Nephron (organoid): Measurements from ENCODE around the gene ARHGEF28.

Source experiments
- H3K27ac Mint-ChIP-seq, 3 experiments: 2 replicates each; pipeline ENCODE4 v1.8.0; 2020; ENCODE audit warnings: mixed read lengths in 3 of 3, mild to moderate bottlenecking in 2 of 3, moderate library complexity in 1 of 3
- H3K27me3 Mint-ChIP-seq: 2 replicates; pipeline ENCODE4 v1.8.0; 2021; ENCODE audit warnings: low read depth, mild to moderate bottlenecking, moderate library complexity, mixed read lengths
- H3K36me3 Mint-ChIP-seq: 2 replicates; pipeline ENCODE4 v1.8.0; 2020; ENCODE audit warnings: low read depth, mixed read lengths
- H3K4me1 Mint-ChIP-seq: 2 replicates; pipeline ENCODE4 v1.8.0; 2020; ENCODE audit warnings: mixed read lengths
- H3K4me3 Mint-ChIP-seq, 3 experiments: 2 replicates each; pipeline ENCODE4 v1.8.0; 2020; ENCODE audit warnings: mild to moderate bottlenecking in 3 of 3, mixed read lengths in 3 of 3, moderate library complexity in 2 of 3
- H3K9me3 Mint-ChIP-seq: 2 replicates; pipeline ENCODE4 v1.8.0; 2020; ENCODE audit warnings: mixed read lengths
- CTCF ChIP-seq, 3 experiments: fragments of 200-600 bp; sonication (generic); IDR thresholded peaks; one replicate each; pipeline ENCODE4 v1.5.0; 2021; ENCODE audit warnings: antibody characterized with exemption in 3 of 3; ENCODE audit not compliant: unreplicated experiment in 3 of 3

ARHGEF28 gene

GRCh38 chr5:73921741-73922140 lies 295.7 kb downstream of the ARHGEF28 start:
- Mint-ChIP-seq H3K27me3 (no peaks in the 10 kb centered on the region), H3K4me3 (no peak overlapping the region), H3K36me3 (peaks cover 29% of the 10 kb centered on the region), H3K27ac (peak overlapping the region; percentile 55 to 83 (median 67)), H3K9me3 (no peaks in the 10 kb centered on the region), H3K4me1 (peaks cover 63% of the 10 kb centered on the region)
- TF ChIP-seq CTCF (IDR thresholded peaks at IDR 0.05; ENCODE audit: unreplicated experiment in 3 of 3), result no peak

- no peaks in the 10 kb centered on the region for H3K27me3 Mint-ChIP-seq
- H3K4me1 Mint-ChIP-seq, result peaks cover 59% of the 10 kb centered on the region
- peak overlapping the region; percentile 55 to 83 (median 67) for H3K27ac Mint-ChIP-seq
- H3K4me3 Mint-ChIP-seq, result no peak overlapping the region
- peaks cover 29% of the 10 kb centered on the region for H3K36me3 Mint-ChIP-seq
- H3K9me3 Mint-ChIP-seq, result no peaks in the 10 kb centered on the region
- no peak for TF ChIP-seq CTCF (IDR thresholded peaks at IDR 0.05; ENCODE audit: unreplicated experiment in 3 of 3)
Measured at GRCh38 chr5:73922224-73922623, 296.2 kb downstream of the ARHGEF28 start.

GRCh38 chr5:73922875-73923557 lies 297.0 kb downstream of the ARHGEF28 start:
- Mint-ChIP-seq H3K4me1 (peaks cover 51% of the 10 kb centered on the region), H3K27me3 (no peaks in the 10 kb centered on the region), H3K9me3 (no peaks in the 10 kb centered on the region), H3K36me3 (peaks cover 29% of the 10 kb centered on the region), H3K4me3 (no peak overlapping the region), H3K27ac (peak overlapping the region in 2 of 3 experiments; percentile 27 to 55)
- no peak for TF ChIP-seq CTCF (IDR thresholded peaks at IDR 0.05; ENCODE audit: unreplicated experiment in 3 of 3)

DNA sequence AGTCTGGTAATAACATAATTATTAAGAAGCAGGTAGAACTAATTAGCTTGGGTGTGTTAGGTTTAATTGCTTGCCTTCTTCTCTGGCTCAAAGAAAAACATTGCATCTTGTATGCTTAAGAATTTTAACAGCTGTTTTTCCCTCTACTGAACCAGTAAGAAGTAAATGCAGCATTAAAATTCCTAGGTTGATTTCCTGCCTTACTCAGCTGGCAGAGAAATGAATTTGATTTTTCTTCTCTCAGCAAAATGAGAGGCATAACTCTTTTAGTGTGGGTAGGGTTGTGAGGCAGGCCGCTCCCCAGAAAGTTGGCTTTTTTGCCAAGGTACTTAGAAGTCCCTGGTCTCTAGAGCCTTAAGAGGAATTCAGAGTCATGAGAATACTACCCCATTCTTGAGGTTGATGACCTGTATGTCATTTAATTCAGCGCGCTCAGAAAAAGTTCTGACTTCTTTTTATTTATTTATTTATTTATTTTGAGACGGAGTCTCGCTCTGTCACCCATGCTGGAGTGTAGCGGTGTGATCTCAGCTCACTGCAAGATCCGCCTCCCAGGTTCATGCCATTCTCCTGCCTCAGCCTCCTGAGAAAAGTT lies 302.6 kb downstream of the ARHGEF28 start:
- H3K4me1 Mint-ChIP-seq, result peaks cover 20% of the 10 kb centered on the region
- peaks cover 18% of the 10 kb centered on the region for H3K36me3 Mint-ChIP-seq
- H3K27ac Mint-ChIP-seq, result peak overlapping the region; percentile 60 to 85 (median 71)
- TF ChIP-seq CTCF (IDR thresholded peaks at IDR 0.05; ENCODE audit: unreplicated experiment in 3 of 3), result no peak
- H3K9me3 Mint-ChIP-seq, result no peaks in the 10 kb centered on the region
- no peaks in the 10 kb centered on the region for H3K27me3 Mint-ChIP-seq
- no peak overlapping the region for H3K4me3 Mint-ChIP-seq

GRCh38 chr5:73935719-73936118 lies 309.7 kb downstream of the ARHGEF28 start:
- H3K4me1 Mint-ChIP-seq, result peaks cover 42% of the 10 kb centered on the region
- no peak overlapping the region for H3K4me3 Mint-ChIP-seq
- H3K9me3 Mint-ChIP-seq, result no peaks in the 10 kb centered on the region
- H3K36me3 Mint-ChIP-seq, result no peaks in the 10 kb centered on the region
- peak overlapping the region in 2 of 3 experiments; percentile 32 to 50 for H3K27ac Mint-ChIP-seq
- TF ChIP-seq CTCF (IDR thresholded peaks at IDR 0.05; ENCODE audit: unreplicated experiment in 3 of 3), result no peak
- peaks cover 3% of the 10 kb centered on the region for H3K27me3 Mint-ChIP-seq
